B cell (primary cell): ENCODE results near the gene ASIC4. TPM values are rescaled to one million over a fixed set of nuclear protein-coding genes. Genes with fewer than 3 reads are reported as not detected.

Experiments
- ATAC-seq: fragments of 200-7000 bp; cut with Tn5 transposase; one replicate; pipeline ENCODE4 v1.10.0; 2021; ENCODE audit warnings: low read depth, mild to moderate bottlenecking, moderate number of reproducible peaks, moderate library complexity
- CTCF ChIA-PET: fragments of 350-600 bp; sonication (Branson Sonifier 250); formaldehyde crosslinking; loops from one replicate; lab custom pipeline; 2021; ENCODE audit warnings: antibody characterized with exemption, inconsistent platforms; lab: Charles Lee
- POLR2A ChIA-PET: fragments of 350-600 bp; sonication (Branson Sonifier 250); formaldehyde crosslinking; loops from one replicate; lab custom pipeline; 2021; ENCODE audit warnings: antibody characterized with exemption; lab: Charles Lee
- DNase-seq: peaks from one replicate; pipeline ENCODE4 v3.0.0; 2013
- H2AFZ ChIP-seq: 2 replicates; pipeline ENCODE4 v1.6.1; 2012; ENCODE audit warnings: mild to moderate bottlenecking, low read depth, low read length; ENCODE audit not compliant: insufficient read depth, poor library complexity, severe bottlenecking
- H3K27ac ChIP-seq, 2 donors: 1 replicate in 1 of 2; 2 replicates in 1 of 2; pipeline ENCODE4 v1.5.1; 2012 to 2013; ENCODE audit warnings: low read length in 2 of 2, mild to moderate bottlenecking in 2 of 2, moderate library complexity in 1 of 2
- H3K27me3 ChIP-seq, 4 experiments: fragments of 200-600 bp in 1 of 4; sonication (generic) in 1 of 4; replicated peaks in 1 of 4; 1 replicate in 2 of 4; 2 replicates in 2 of 4; pipeline versions ENCODE4 v1.6.1 to v1.7.0; 2013 to 2016; ENCODE audit warnings: low read length in 3 of 4, mild to moderate bottlenecking in 2 of 4, mixed read lengths in 1 of 4, moderate library complexity in 1 of 4; ENCODE audit not compliant: insufficient read depth in 4 of 4, control insufficient read depth in 3 of 4; ENCODE audit errors: control extremely low read depth in 1 of 4
- H3K36me3 ChIP-seq, 2 experiments: replicated peaks in 1 of 2; 1 replicate in 1 of 2; 2 replicates in 1 of 2; pipeline versions ENCODE4 v1.6.1 to v1.7.1; 2013; ENCODE audit warnings: low read length in 1 of 2; ENCODE audit not compliant: insufficient read depth in 2 of 2, control insufficient read depth in 1 of 2; ENCODE audit errors: control extremely low read depth in 1 of 2, extremely low read depth in 1 of 2
- H3K4me1 ChIP-seq, 2 donors: fragments of 200-600 bp in 1 of 2; sonication (generic) in 1 of 2; 1 replicate in 1 of 2; 2 replicates in 1 of 2; pipeline versions ENCODE4 v1.5.1 to v1.6.1; 2013 to 2017; ENCODE audit warnings: low read length in 2 of 2; ENCODE audit not compliant: control insufficient read depth in 2 of 2, insufficient read depth in 2 of 2
- H3K4me2 ChIP-seq: replicated peaks from 2 replicates; pipeline ENCODE3; 2012; ENCODE audit warnings: mild to moderate bottlenecking, low read depth, low read length; ENCODE audit not compliant: poor library complexity, severe bottlenecking
- H3K4me3 ChIP-seq, 5 experiments: fragments of 200-600 bp in 1 of 5; sonication (generic) in 1 of 5; 1 replicate in 3 of 5; 2 replicates in 2 of 5; pipeline versions ENCODE4 v1.5.1 to v1.7.0; 2011 to 2016; ENCODE audit warnings: low read length in 4 of 5, mild to moderate bottlenecking in 4 of 5, low read depth in 2 of 5, control low read depth in 1 of 5, moderate library complexity in 1 of 5; ENCODE audit not compliant: insufficient read depth in 1 of 5; ENCODE audit errors: control extremely low read depth in 1 of 5, extremely low read depth in 1 of 5
- H3K79me2 ChIP-seq: fragments of 200-600 bp; sonication (generic); one replicate; pipeline ENCODE4 v1.6.0; 2016; ENCODE audit warnings: low read length; ENCODE audit not compliant: control insufficient read depth, insufficient read depth
- H3K9ac ChIP-seq: fragments of 200-600 bp; sonication (generic); 2 replicates; pipeline ENCODE4 v1.6.1; 2017; ENCODE audit warnings: mild to moderate bottlenecking, low read length, moderate library complexity
- H3K9me3 ChIP-seq, 3 donors: one replicate each; pipeline versions ENCODE4 v1.6.1 to v1.7.1; 2013; ENCODE audit warnings: low read length in 2 of 3; ENCODE audit not compliant: control insufficient read depth in 2 of 3, insufficient read depth in 1 of 3; ENCODE audit errors: control extremely low read depth in 1 of 3
- H4K20me1 ChIP-seq: 2 replicates; pipeline ENCODE4 v1.6.0; 2012; ENCODE audit warnings: mild to moderate bottlenecking, low read length; ENCODE audit not compliant: insufficient read depth, control insufficient read depth, poor library complexity, severe bottlenecking
- H3K27ac Mint-ChIP-seq: one replicate; pipeline ENCODE4 v1.8.0; 2021; ENCODE audit warnings: mixed read lengths
- H3K27me3 Mint-ChIP-seq: one replicate; pipeline ENCODE4 v1.8.0; 2021; ENCODE audit warnings: mixed read lengths
- H3K4me1 Mint-ChIP-seq: one replicate; pipeline ENCODE4 v1.8.0; 2021; ENCODE audit warnings: mixed read lengths
- H3K4me3 Mint-ChIP-seq: one replicate; pipeline ENCODE4 v1.8.0; 2021; ENCODE audit warnings: mixed read lengths
- H3K9me3 Mint-ChIP-seq: one replicate; pipeline ENCODE4 v1.8.0; 2022; ENCODE audit warnings: mixed read lengths; ENCODE audit not compliant: insufficient read depth
- EZH2 ChIP-seq: IDR thresholded peaks from 2 replicates; pipeline ENCODE4 v1.6.1; 2012; ENCODE audit warnings: borderline replicate concordance, low read depth, mild to moderate bottlenecking, moderate library complexity, low read length; ENCODE audit not compliant: insufficient read depth, poor library complexity, severe bottlenecking
- WGBS: methylation state at CpG from one replicate; pipeline ENCODE4 v1.1.5; 2013; ENCODE audit warnings: missing lambda C conversion rate; ENCODE audit not compliant: insufficient coverage; 5-methylcytosine and 5-hydroxymethylcytosine counted together
- intact Hi-C: fragments of 100-400 bp; cut with micrococcal nuclease; formaldehyde crosslinking; loops from one replicate; pipeline ENCODE4 v1.10.0; 2022
- polyA plus RNA-seq: library from polyadenylated mRNA; depleted of rRNA; stranded (reverse); fragments of >200 nt; gene quantifications from 2 replicates; pipeline ENCODE4 v1.2.3, GENCODE V29; 2012
- total RNA-seq, 2 donors: library from RNA; stranded (reverse); fragments of 120-200 nt in 1 of 2; gene quantifications; 1 replicate in 1 of 2; 2 replicates in 1 of 2; pipeline versions ENCODE4 v1.2.3 to v1.2.4, GENCODE V29; 2013 to 2022
- TF ChIP-seq, protein P1 (sequence below): fragments of 200-600 bp; IDR thresholded peaks from one replicate; pipeline ENCODE4 v1.8.0; 2022; ENCODE audit warnings: antibody characterized with exemption, mild to moderate bottlenecking

ASIC4 gene
- total and polyA plus RNA-seq, 2 donors (not counting 1 experiment from before 2014, with no cell fraction given) = not detected

DNA sequence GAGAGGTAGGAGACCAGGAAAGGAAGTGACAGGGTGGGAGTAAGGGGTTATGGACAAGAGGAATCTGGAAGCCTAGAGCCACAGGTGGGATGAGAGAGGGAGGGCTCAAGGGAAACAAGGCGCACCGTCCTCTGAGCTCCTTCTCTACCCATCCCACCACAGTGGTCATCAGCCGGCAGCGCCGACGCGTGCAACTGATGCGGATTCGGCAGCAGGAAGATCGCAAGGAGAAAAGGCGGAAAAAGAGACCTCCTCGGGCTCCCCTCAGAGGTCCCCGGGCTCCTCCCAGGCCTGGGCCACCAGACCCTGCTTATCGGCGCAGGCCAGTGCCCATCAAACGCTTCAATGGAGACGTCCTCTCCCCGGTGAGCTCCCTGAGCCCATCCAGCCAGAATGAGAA is 34.7 kb downstream of the ASIC4 start:
- H3K9me3 Mint-ChIP-seq = no peaks in the 10 kb centered on the region
- peaks cover 27 to 37% of the 10 kb centered on the region in 2 donors for H3K4me1 ChIP-seq
- H3K4me3 ChIP-seq = no peak overlapping the region
- H3K4me2 ChIP-seq = no peak overlapping the region
- no peak for TF ChIP-seq EZH2
- TF ChIP-seq, protein P1, sequence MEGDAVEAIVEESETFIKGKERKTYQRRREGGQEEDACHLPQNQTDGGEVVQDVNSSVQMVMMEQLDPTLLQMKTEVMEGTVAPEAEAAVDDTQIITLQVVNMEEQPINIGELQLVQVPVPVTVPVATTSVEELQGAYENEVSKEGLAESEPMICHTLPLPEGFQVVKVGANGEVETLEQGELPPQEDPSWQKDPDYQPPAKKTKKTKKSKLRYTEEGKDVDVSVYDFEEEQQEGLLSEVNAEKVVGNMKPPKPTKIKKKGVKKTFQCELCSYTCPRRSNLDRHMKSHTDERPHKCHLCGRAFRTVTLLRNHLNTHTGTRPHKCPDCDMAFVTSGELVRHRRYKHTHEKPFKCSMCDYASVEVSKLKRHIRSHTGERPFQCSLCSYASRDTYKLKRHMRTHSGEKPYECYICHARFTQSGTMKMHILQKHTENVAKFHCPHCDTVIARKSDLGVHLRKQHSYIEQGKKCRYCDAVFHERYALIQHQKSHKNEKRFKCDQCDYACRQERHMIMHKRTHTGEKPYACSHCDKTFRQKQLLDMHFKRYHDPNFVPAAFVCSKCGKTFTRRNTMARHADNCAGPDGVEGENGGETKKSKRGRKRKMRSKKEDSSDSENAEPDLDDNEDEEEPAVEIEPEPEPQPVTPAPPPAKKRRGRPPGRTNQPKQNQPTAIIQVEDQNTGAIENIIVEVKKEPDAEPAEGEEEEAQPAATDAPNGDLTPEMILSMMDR = no peak
- H3K9me3 ChIP-seq = peaks cover 0 to 37% (median 0%) of the 10 kb centered on the region in 3 donors
- no peak overlapping the region for H3K4me3 Mint-ChIP-seq
- no peak overlapping the region for H2AFZ ChIP-seq
- POLR2A ChIA-PET = no interaction called here
- WGBS = 96% methylated on average over 15 of the region's 18 CpGs
- ATAC-seq = no peak
- peaks cover 0 to 89% (median 29%) of the 10 kb centered on the region in 4 experiments for H3K27me3 ChIP-seq
- peaks cover 21% of the 10 kb centered on the region for H3K4me1 Mint-ChIP-seq
- no peak overlapping the region for H3K27ac ChIP-seq
- no peak overlapping the region for H3K9ac ChIP-seq
- CTCF ChIA-PET = interaction anchor here (0.8 to 1.0 kb wide), 3 partner anchors 8 to 141 kb away, joined by 3 to 4 read pairs (median 3); no protein-coding TSS in a partner anchor
- no peaks in the 10 kb centered on the region for H3K36me3 ChIP-seq
- peaks cover 64% of the 10 kb centered on the region for H3K27me3 Mint-ChIP-seq
- no peak overlapping the region for H3K27ac Mint-ChIP-seq
- H4K20me1 ChIP-seq = no peaks in the 10 kb centered on the region
- intact Hi-C loops = no loop called here
- no peaks in the 10 kb centered on the region for H3K79me2 ChIP-seq
- no peak for DNase-seq

DNA sequence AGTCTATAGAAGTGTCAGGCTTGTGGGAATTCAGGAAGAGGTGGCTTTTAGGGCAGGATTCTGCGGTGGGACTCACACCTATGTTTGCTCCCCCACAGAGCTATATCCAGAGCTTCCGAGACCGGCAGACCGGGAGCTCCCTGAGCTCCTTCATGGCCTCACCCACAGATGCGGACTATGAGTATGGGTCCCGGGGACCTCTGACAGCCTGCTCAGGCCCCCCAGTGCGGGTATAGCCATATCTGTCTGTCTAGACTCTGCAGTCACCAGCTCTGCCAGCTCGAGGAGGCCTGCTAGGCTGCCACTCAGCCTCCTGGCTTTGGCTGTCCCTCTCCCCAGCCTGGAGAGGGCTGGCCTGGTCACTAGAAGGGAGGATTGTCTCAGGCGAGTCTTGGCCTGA is 35.3 kb downstream of the ASIC4 start:
- Mint-ChIP-seq H3K4me1 (peaks cover 16% of the 10 kb centered on the region), H3K27me3 (peaks cover 65% of the 10 kb centered on the region), H3K27ac (no peak overlapping the region), H3K9me3 (no peaks in the 10 kb centered on the region), H3K4me3 (no peak overlapping the region)
- Histone ChIP-seq H3K9ac (no peak overlapping the region), H3K27ac (no peak overlapping the region), H3K4me1 (peaks cover 21 to 31% of the 10 kb centered on the region in 2 donors), H3K4me2 (no peak overlapping the region), H4K20me1 (no peaks in the 10 kb centered on the region), H3K79me2 (no peaks in the 10 kb centered on the region), H2AFZ (no peak overlapping the region), H3K9me3 (peaks cover 0 to 38% (median 0%) of the 10 kb centered on the region in 3 donors), H3K36me3 (no peaks in the 10 kb centered on the region), H3K27me3 (peaks cover 0 to 89% (median 28%) of the 10 kb centered on the region in 4 experiments), H3K4me3 (no peak overlapping the region)
- 88% methylated on average over 7 of the region's 9 CpGs for WGBS
- POLR2A ChIA-PET = no interaction called here
- TF ChIP-seq, protein P1 = no peak
- TF ChIP-seq EZH2 = no peak
- intact Hi-C loops = no loop called here
- ATAC-seq (no peak), DNase-seq (no peak)
- CTCF ChIA-PET = interaction anchor here (1.0 kb wide), 1 partner anchor 7 kb away, joined by 3 read pairs; no protein-coding TSS in a partner anchor
